RPMI8226 (cell line): ENCODE data around the gene GLCCI1.

Experiments used
- DNase-seq: peaks from one replicate; pipeline ENCODE4 v3.0.0-alpha.2; 2015

Gene GLCCI1

DNA sequence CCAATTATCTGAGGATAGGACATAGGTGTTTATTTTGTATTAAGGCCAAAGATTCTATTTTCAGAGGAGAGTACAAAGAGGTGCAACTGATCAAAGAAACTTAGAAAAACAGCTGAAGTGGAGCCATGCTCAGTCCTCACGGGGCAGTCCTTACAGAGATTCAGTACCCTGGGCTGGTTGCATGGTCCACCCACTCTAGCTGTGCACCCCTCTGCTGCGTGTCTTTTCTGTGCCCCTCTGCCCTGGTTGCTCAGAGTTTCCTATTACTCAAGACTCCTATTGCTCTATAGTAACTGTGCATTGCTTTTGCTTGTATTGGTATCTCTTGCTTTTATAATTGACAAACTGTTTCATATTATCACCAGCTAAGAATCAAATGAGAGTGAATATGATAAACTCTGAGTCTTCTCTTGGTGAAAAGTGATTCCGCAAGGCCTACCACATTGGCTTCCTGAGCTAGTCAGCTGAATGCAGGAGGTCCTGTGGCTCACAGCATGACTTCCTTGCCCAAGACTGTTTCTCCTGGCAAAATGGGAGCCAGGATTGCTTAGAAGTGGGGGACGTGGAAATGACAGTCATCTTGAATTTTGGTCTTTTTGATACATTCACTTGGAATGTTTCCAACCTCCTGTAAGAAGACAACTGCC is 137.0 kb downstream of the GLCCI1 start:
- DNase-seq = no peak

DNA sequence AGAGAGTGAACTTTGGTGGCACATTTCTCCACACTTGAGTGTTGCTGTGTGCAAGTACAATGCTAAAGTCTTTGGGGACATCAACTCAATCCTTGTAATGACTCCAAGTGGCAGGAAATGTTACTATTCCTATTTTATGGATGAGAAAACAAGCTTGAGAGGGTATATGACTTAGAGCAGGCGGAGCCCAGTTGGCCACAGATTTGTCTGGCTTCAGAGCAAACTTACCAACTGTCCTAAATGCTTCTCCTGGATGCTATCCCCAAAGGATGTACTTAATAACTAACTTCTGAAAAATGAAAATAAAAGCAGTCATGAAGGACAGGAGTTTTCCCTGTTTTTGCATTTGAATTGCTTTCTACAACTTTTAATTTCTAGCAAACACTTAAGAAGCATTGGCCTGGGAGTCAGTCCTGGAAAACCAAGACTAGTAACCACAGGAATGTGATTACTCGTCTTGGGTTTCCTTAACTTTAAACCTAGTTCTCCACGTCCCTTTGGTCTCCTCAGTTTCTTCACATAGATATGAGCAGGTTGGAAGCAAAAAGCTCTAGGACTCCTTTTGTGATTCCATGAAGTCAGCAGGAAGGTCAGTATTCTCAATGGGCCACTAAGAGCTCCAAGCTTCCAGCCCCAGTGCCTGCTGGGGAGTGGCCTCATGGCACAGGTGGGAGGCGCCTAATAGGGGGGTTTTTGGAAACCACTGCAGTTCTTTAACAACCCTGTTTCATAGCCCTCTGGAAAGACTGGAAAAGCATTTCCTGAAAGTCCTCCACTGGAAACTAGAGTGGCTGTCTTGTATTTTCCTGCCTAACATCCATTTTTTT is 140.8 kb downstream of the GLCCI1 start:
- DNase-seq = no peak

DNA sequence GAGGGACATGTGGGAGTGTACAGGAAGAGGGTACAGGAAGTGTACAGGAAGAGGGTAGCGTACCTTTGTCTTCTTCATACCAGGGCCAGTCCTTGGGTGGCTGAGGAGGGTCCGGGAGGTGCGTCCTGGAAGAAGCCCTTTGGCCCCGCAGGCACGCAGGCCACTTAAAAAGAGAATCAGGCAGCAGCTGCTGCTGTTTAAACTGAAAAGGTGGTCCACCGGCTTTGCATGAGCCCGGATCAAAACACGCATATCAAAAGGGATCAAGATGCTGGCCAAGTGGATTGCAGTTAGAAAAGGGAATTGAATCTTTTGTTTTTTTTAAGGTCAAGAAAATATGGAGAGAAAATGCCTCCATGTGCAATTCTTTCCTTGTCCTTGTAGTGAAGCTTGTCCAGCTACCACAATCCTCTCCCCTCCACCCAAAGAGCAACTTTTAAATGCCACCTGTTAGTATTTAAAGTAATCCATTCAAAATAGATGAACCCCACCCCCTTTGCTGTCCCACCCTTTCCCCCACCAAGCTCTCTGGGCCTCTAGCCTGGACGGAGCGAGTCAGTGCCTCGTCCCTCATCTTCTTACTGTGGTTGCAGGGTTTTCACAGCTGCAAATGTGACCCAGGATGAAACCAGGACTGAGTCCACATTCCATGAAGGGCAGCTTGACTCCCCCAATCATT is 142.8 kb downstream of the GLCCI1 start:
- DNase-seq = no peak

DNA sequence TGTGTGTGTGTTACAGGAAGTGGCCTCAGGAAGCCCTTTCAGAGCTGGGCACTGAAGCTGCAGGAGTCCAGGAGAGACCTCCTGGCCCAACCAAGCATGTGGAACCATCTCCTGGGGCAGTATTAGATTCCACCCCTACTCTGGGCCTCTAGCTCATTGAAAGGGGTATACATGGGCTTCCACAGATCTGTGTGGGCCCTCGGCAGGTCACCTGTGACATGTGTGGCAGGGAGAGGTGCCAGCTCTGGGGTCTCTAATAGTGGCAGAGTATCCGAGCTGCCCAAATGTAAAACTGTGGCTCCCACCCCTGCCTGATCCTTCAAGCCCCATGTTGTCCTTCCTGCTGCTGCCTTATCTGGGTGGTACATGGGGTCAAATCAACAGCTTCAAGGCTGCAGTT is 144.1 kb downstream of the GLCCI1 start:
- DNase-seq = no peak

DNA sequence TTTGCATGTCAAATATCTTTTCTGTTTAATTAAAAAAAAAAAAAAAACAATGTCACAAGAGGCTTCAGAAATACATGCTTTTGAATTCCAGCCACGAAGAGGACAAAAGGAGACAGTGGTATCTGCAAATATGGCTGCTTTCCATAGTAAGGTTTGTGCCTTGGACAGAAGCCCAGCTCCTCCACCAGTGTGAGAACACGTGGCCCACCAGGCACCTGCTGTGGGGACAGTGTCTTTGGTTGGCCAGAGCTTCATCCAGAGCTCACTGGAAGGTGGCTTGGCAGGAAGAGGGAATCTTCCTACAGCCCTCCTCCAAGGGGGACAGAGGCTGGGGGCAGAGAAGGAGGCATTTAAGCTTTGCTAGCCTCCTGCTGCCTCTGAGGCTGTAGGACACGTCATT is 144.6 kb downstream of the GLCCI1 start:
- DNase-seq = no peak

- DNase-seq = no peak
These were observed 145.6 kb downstream of the GLCCI1 start for GRCh38 chr7:8114175-8114574.

DNA sequence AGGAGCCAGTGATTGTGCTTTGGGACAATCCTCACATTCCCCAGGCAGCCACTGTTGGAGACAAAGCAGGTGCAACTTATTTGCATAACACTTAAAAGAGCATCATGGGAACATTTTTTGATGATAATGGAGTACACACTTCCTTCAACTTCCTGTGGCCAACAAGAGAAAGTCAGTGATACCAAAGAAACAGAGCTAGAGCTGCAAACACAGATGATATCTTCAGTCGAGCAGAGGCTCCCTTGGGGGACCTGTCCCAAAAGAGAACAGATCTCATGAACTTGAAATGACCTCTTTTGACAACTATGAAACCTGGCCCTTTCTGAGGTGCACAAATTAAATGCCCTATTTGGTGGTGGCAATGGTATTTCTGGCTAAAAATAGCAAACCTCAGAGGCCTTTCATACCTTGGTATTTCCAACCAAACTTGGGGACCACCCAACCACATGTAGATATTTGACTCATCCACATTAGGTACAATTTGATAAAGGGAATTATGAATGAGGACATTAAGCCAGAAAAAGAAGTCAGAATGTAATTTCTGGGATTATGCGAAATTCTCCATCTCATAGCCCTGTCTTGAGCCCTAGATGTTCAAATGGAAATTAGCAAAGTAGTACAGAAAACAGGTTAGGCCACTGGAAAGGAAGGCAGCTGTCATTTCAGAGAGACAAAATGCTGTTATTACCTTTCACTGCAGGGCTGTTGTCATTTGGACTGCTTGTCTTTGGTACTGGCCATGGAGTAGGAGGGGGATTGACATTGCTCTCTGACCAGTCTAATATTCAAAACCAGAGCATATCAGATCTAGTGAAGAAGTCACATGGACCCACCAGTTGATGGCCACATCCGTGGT is 147.2 kb downstream of the GLCCI1 start:
- DNase-seq = no peak

GRCh38 chr7:8117195-8117594 is 148.6 kb downstream of the GLCCI1 start:
- no peak for DNase-seq

DNA sequence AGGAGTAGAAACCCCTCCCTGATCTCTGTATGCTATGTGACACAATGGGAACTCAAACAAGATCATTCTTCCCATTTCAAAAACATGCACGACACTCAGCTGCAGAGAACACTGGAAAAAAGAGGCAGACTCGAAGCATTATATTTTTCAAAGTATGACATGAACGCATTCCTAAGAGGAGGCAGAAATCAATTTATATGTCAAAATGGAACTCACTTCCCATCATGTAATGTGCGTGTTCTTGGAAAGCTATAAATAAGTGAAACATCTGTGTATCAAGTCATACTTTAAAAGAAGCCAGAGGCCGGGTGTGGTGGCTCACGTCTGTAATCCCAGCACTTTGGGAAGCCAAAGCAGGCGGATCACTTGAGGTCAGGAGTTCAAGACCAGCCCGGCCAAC is 150.7 kb downstream of the GLCCI1 start:
- no peak for DNase-seq

DNA sequence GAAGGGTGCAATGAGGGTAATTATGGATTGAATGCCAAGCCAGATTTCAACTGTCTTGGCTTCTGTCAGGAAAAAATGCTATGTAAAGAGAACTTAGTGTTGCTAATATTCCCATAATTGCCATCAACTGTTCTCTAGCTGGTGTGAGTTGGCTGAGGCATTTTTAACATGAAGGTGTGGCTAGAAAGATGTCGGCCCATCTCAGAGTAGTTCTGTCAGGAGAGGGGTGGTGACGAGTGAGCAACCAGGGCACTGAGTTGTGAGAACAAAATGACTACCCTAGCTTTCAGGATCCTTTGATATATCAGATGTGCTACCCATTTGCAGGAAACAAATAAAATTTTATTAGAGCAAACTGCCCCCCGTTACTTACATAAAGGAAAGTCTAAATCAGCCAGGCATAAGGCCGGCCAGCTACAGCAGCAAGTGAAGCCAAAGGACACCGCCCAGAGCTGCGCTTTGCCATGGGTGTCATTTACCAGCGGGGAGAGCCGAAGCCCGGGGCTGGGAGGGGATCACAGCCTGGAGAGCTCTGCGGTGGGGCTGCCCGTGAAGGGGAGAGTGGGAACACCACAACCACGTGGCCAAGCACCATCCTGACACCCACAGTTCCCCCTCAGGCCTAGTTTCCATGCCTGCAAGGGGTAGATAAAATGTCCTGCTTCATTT is 151.9 kb downstream of the GLCCI1 start:
- no peak for DNase-seq

GRCh38 chr7:8121243-8121642 is 152.6 kb downstream of the GLCCI1 start:
- no peak for DNase-seq

- no peak for DNase-seq
These were observed 157.3 kb downstream of the GLCCI1 start for GRCh38 chr7:8125680-8126444.

GRCh38 chr7:8126601-8127167 is 158.1 kb downstream of the GLCCI1 start:
- no peak for DNase-seq

GRCh38 chr7:8128449-8129317 is 160.1 kb downstream of the GLCCI1 start:
- no peak for DNase-seq

- no peak for DNase-seq
These were observed 160.7 kb downstream of the GLCCI1 start for GRCh38 chr7:8129318-8129659.

DNA sequence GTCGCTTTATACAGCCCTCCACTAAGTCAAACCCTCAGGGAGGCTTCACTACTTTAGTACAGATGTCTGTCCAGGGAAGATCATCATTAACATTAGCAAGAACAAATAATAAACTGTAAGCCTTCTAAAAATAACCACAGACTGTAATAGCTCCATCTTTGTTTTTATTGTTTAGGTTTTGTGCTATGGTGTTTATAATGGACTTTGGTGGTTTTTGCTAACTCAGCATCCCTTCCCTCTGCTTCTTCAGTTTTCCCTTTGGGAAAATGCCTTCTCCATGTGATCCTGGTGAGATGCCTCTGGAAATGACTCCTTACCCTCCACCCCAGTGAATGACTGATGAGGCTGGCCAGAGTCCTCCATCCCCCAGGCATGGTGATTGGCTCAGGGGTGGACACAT is 162.1 kb downstream of the GLCCI1 start:
- no peak for DNase-seq

DNA sequence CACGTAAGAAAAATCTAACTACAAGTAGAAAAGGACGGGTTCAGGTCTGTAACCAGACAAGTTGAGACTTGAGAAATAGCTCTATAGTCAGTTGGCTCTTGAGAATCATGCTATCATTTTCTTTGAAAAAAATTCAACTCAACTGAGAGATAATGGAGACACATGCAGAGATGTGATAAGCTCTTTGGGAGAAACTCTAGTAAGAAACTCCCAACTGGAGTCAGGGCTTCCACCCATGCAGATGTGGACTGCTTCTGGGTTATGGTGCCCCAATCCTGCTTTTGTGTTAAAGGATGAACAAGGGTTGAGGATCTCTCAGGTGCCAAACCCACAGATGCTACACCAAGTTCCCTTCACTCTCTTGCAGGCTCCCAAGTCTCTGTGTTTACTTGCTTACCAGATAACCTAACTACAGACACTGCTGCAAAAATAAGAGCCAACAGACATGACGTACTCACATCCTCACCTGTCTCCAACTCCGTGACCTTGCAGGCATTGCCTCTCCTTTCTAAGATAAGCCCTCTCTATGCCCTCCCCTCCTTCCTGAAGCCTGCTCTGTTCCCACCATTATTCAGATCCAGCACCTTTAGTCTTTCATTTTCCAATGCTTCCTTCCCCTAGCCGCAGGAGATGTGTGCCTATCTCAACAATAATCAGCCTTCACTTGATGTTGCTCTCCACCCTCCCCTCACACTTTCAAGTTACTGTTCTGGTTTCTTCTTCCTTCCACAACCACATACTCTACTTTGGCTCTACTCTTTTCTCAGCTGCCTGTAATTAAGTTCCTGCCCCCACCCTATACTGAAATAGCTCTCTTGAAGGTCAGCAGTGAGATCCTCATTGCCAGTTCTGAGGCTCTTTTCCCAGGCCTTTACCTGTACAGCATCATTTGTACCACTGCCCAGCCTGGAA is 163.4 kb downstream of the GLCCI1 start:
- no peak for DNase-seq

GRCh38 chr7:8133188-8133848 is 164.7 kb downstream of the GLCCI1 start:
- DNase-seq = no peak
